ENCODE measurements around the gene CLDN5. TPM values are rescaled to one million over a fixed set of nuclear protein-coding genes. Genes with fewer than 3 reads are reported as not detected.

Gene CLDN5
- total RNA-seq, 4 donors from 2014 or later: 66.3 to 362 (median 129) TPM

DNA sequence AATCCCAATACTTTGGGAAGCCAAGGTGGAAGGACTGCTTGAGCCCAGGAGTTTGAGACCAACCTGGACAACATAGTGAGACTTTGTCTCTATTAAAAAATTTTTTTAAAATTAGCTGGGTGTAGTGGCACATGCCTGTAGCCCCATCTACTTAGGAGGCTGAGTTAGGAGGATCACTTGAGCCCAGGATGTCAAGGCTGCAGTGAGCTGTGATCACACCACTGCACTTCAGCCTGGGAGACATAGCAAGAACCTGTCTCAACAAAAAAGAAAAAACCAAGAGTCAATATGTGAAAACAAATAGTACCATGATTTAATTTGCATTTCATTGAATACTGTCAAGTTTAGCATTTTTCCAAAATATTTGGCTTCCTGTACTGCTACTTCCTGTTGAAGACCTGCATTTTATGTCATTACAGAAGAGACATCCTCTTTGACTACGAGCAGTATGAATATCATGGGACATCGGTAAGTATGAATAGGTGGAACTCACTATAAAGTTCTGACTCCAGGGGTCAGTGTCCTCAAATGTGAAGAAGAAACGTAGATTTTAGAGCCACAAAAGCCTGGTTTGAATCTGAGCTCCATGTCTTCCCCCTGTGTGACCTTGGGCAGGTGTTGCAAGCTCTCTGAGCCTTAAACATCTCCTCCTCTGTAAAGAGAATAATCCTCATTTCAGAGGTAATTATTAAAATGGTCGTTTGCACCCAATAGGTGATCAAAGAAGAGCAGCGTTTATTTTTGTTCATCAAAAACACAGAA, 28.5 kb downstream of the CLDN5 start:
- TF ChIP-seq CTCF (IDR thresholded peaks at IDR 0.05; ENCODE audit: low read depth): no peak

- TF ChIP-seq CTCF (IDR thresholded peaks at IDR 0.05; ENCODE audit: low read depth): no peak
These were observed 29.5 kb downstream of the CLDN5 start for GRCh38 chr22:19494676-19495173.

- no peak for TF ChIP-seq CTCF (IDR thresholded peaks at IDR 0.05; ENCODE audit: low read depth)
These were observed 30.1 kb downstream of the CLDN5 start for GRCh38 chr22:19494001-19494560.

GRCh38 chr22:19492504-19493174, 31.6 kb downstream of the CLDN5 start:
- TF ChIP-seq CTCF (IDR thresholded peaks at IDR 0.05; ENCODE audit: low read depth): no peak

DNA sequence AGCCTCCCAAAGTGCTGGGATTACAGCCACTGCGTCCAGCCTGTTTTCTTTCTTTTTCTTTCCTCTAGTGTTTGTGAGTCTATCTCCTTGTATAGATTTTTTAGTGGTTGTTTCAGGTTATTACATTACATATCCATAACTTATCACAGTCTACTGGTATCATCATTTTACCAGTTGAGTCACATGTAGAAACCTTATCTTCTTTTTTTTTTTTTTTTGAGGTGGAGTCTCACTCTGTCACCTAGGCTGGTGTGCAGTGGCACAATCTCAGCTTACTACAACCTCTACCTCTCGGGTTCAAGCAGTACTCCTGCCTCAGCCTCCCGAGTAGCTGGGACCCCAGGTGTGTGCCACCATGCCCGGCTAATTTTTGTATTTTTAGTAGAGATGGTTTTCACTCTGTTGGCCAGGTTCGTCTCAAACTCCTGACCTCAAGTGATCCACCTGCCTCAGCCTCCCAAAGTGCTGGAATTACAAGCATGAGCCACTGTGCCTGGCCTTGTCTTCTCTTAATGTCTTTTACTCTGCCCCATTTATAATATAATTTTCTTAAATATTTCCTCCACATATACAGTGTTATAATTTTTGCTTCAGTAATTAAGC, 33.5 kb downstream of the CLDN5 start:
- no peak for TF ChIP-seq CTCF (IDR thresholded peaks at IDR 0.05; ENCODE audit: low read depth)

GRCh38 chr22:19488884-19489843, 35.0 kb downstream of the CLDN5 start:
- no peak for TF ChIP-seq CTCF (IDR thresholded peaks at IDR 0.05; ENCODE audit: low read depth)
